ENCODE data around the gene C14orf180. TPM values are rescaled to one million over a fixed set of nuclear protein-coding genes. Genes with fewer than 3 reads are reported as not detected.

Gene C14orf180
- total RNA-seq, 6 donors from 2014 or later, result not detected

DNA sequence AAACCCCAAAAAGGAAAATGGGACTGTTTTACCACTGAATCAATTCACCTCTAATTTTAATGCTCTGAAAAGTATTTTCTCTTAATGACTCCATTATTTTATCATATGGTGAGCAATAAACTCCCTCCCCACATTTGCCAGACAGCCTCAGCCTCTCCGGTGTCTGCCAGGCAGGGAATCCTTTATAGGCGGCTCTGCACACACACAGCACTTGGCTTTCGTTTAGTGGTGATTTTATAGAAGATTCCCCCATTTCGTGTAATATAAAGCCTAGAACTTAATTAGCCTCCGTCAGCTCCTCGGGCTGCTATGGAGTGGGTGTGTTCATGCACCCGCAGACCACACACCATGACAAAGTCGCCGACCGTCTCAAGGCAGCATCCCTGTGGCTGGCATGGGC is 10.1 kb upstream of the C14orf180 start:
- no peak for DNase-seq
- H3K9me3 ChIP-seq, result no peaks in the 10 kb centered on the region
- H3K27me3 ChIP-seq, result peaks cover 0 to 19% (median 0%) of the 10 kb centered on the region in 4 donors
- no peak overlapping the region for H3K4me3 ChIP-seq
- TF ChIP-seq POLR2A (IDR thresholded peaks at IDR 0.05) (no peak), POLR2AphosphoS5 (IDR thresholded peaks at IDR 0.05) (no peak), EP300 (IDR thresholded peaks at IDR 0.05) (no peak)
- TF ChIP-seq, protein P1, sequence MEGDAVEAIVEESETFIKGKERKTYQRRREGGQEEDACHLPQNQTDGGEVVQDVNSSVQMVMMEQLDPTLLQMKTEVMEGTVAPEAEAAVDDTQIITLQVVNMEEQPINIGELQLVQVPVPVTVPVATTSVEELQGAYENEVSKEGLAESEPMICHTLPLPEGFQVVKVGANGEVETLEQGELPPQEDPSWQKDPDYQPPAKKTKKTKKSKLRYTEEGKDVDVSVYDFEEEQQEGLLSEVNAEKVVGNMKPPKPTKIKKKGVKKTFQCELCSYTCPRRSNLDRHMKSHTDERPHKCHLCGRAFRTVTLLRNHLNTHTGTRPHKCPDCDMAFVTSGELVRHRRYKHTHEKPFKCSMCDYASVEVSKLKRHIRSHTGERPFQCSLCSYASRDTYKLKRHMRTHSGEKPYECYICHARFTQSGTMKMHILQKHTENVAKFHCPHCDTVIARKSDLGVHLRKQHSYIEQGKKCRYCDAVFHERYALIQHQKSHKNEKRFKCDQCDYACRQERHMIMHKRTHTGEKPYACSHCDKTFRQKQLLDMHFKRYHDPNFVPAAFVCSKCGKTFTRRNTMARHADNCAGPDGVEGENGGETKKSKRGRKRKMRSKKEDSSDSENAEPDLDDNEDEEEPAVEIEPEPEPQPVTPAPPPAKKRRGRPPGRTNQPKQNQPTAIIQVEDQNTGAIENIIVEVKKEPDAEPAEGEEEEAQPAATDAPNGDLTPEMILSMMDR (IDR thresholded peaks at IDR 0.05), result no peak
- no peaks in the 10 kb centered on the region for H3K36me3 ChIP-seq
- H3K4me1 ChIP-seq, result no peaks in the 10 kb centered on the region
- H3K27ac ChIP-seq, result no peak overlapping the region
- no peak for ATAC-seq (ENCODE audit: low FRiP score in 2 of 2)
- WGBS, 2 donors, result 76% methylated on average over 8 to 10 of the region's 10 CpGs

DNA sequence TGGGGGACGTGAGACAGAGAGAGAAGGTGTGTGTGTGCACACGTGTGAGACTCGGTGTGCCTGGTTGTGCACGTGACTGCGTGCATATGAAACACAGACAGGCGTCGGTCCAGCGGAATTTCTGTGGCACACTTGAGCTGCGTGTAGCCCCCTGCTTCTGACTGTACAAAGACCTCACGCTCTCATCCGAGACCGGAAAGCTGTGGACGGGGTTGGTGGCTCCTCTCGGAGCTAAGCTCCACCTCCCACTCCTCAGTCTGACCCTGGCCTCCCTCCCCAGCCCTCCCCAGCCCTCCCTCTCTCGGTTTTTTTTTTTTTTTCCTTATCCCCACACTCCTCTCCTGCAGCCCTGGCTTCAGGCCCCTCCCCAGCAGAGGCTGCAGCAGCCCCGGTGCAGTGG is 8.3 kb upstream of the C14orf180 start:
- Histone ChIP-seq H3K36me3 (no peaks in the 10 kb centered on the region), H3K4me3 (no peak overlapping the region), H3K9me3 (no peaks in the 10 kb centered on the region), H3K27me3 (peaks cover 0 to 6% (median 0%) of the 10 kb centered on the region in 4 donors), H3K4me1 (no peaks in the 10 kb centered on the region), H3K27ac (no peak overlapping the region)
- ATAC-seq (ENCODE audit: low FRiP score in 2 of 2) (no peak), DNase-seq (no peak)
- WGBS, 2 donors, result 45 to 60% methylated on average over 13 to 16 of the region's 16 CpGs
- TF ChIP-seq, protein P1 (IDR thresholded peaks at IDR 0.05), result no peak
- TF ChIP-seq POLR2AphosphoS5 (IDR thresholded peaks at IDR 0.05) (no peak), EP300 (IDR thresholded peaks at IDR 0.05) (no peak)

DNA sequence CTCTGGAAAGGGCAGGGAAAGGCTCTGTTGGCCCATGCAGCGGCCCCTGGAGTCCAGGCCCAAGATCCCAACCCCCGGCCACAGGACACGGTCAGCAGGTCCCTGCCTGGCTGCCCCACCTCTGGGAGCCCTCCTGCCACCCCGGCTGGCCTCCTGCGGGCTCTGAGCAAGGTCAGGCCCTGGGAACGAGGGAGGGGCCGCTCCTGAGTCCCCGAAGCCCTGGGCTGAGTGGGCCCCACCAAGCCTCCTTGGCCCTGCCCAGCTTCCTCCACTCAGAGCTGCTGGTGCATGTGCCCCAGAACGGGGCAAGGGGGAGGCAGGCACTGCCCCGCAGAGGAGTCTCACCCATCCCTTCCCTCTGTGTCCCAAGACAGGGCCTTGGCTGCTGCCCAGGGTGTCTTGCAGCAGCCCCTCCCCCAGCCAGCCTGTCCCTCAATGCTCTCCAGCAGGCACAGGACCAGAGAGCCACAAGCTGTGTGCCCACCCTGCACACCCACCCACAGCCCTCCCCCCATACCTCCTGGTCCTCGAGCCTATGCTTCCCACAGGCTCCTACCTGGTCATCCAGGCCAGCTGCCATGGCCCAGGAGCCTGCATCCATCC is 7.4 kb upstream of the C14orf180 start:
- 67 to 70% methylated on average over 3 to 11 of the region's 11 CpGs for WGBS, 2 donors
- Histone ChIP-seq H3K9me3 (no peaks in the 10 kb centered on the region), H3K4me3 (no peak overlapping the region), H3K27ac (no peak overlapping the region), H3K27me3 (peaks cover 0 to 6% (median 2%) of the 10 kb centered on the region in 4 donors), H3K36me3 (no peaks in the 10 kb centered on the region), H3K4me1 (no peaks in the 10 kb centered on the region)
- no peak for ATAC-seq (ENCODE audit: low FRiP score in 2 of 2)
- no peak for TF ChIP-seq POLR2A (IDR thresholded peaks at IDR 0.05)
- TF ChIP-seq POLR2AphosphoS5 (IDR thresholded peaks at IDR 0.05), result no peak
- TF ChIP-seq, protein P1 (IDR thresholded peaks at IDR 0.05), result no peak
- TF ChIP-seq EP300 (IDR thresholded peaks at IDR 0.05), result no peak
- DNase-seq, result no peak

DNA sequence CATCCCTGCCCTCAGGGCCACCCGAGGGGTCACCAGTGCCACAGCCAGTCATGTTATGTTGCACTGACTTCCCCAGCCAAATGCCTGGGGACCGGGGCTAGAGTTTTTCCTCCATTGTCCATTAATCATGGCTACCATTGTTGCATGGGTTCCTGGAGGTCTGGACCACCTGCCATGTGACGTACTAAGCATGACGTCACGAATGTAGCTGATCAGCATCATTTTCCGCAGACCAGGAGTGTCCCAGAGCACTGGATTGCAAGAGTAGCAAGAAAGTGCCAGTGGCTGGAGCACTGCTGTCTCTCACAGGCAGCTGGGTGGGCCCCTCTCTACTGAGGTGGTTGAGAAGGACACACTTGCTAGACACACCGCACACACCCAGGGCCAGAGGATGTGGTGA is 6.9 kb upstream of the C14orf180 start:
- Histone ChIP-seq H3K27me3 (peaks cover 0 to 6% (median 2%) of the 10 kb centered on the region in 4 donors), H3K4me1 (no peaks in the 10 kb centered on the region)
- TF ChIP-seq POLR2A (IDR thresholded peaks at IDR 0.05) (no peak), EP300 (IDR thresholded peaks at IDR 0.05) (no peak)
- TF ChIP-seq, protein P1 (IDR thresholded peaks at IDR 0.05), result no peak

DNA sequence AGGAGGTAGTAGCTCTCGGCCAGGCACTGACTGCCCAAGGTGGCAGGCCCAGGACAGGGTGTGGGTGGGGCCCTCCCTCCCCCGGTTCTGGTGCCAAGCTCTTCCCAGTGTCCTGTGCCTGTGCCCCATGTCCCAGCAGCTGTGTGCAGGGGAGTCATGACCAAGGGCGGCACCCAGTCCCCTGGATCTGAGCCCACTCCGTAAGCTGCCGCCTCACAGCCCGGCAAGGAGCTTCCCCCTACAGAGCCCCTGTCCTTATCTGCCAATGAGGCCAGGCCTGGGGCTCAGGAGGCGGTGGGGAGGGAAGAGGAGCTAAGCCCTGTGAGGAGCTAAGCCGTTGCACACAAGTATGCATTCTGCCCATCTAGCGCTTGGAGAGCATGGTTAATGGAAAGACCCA is 5.6 kb upstream of the C14orf180 start:
- Histone ChIP-seq H3K27ac (no peak overlapping the region), H3K4me1 (no peaks in the 10 kb centered on the region), H3K9me3 (no peaks in the 10 kb centered on the region), H3K4me3 (no peak overlapping the region), H3K27me3 (peaks cover 0 to 6% (median 2%) of the 10 kb centered on the region in 4 donors), H3K36me3 (no peaks in the 10 kb centered on the region)
- 50 to 59% methylated on average over 2 to 9 of the region's 9 CpGs for WGBS, 2 donors
- DNase-seq (no peak), ATAC-seq (ENCODE audit: low FRiP score in 2 of 2) (no peak)
- TF ChIP-seq EP300 (IDR thresholded peaks at IDR 0.05) (no peak), POLR2A (IDR thresholded peaks at IDR 0.05) (no peak), POLR2AphosphoS5 (IDR thresholded peaks at IDR 0.05) (no peak)
- TF ChIP-seq, protein P1 (IDR thresholded peaks at IDR 0.05), result no peak

More for the DNA sequence above, 6.9 kb upstream of the C14orf180 start:
- Histone ChIP-seq H3K36me3 (no peaks in the 10 kb centered on the region), H3K4me3 (no peak overlapping the region), H3K9me3 (no peaks in the 10 kb centered on the region), H3K27ac (no peak overlapping the region)
- ATAC-seq (ENCODE audit: low FRiP score in 2 of 2) (no peak), DNase-seq (no peak)
- WGBS, 2 donors, result 87 to 91% methylated on average over 5 to 6 of the region's 7 CpGs
